GM12891 (cell line): ENCODE data around the gene EFNA3.

Source experiments
- POLR2A ChIP-seq: IDR thresholded peaks from 2 replicates; pipeline ENCODE4 v1.6.1; 2011; ENCODE audit warnings: low read depth, low read length, control low read depth
- POLR2AphosphoS5 ChIP-seq: IDR thresholded peaks from 2 replicates; pipeline ENCODE4 v1.6.1; 2011; ENCODE audit warnings: low read depth, low read length, control low read depth
- TAF1 ChIP-seq: IDR thresholded peaks from 2 replicates; pipeline ENCODE4 v1.6.1; 2011; ENCODE audit warnings: low read depth, low read length, control low read depth

DNA sequence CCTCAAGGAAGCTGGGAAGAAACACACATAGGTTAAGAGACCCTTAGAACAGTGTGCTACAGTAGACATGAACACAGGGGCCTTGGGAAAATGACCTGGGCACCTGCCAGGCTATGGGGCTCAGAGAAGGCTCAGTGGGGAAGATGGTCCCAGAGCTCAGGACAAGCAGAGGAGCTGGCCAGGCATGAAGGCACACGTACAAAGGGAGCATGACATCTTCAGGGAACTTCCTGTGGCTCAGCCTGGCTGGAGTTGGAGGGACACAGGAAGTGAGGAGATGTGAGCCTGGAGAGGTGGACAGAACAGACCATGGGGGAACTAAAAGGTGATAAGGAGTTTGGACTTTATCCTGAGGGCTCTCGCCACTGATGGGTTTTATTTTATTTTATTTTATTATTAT lies 53.2 kb downstream of the EFNA3 start:
- TF ChIP-seq POLR2A (no peak), TAF1 (no peak), POLR2AphosphoS5 (no peak)
